A673 (cell line): Measurements from ENCODE around the gene FBXO42. TPM values are rescaled to one million over a fixed set of nuclear protein-coding genes. Genes with fewer than 3 reads are reported as not detected.
A peak's percentile ranks its signal among the peaks of the same experiment; 100 is the strongest.

ENCODE experiments used
- BruUV-seq: library from RNA; stranded (reverse); fragments of 400-500 nt; replicated peaks from 2 replicates; lab custom pipeline; 2021; lab: Mats Ljungman, UMichigan
- CTCF ChIA-PET: fragments of 300-600 bp; sonication (Branson Sonifier 250); formaldehyde crosslinking; loops from one replicate; lab custom pipeline; 2022; ENCODE audit warnings: antibody characterized with exemption; lab: Charles Lee
- POLR2A ChIA-PET: fragments of 300-600 bp; sonication (Branson Sonifier 250); formaldehyde crosslinking; loops from one replicate; lab custom pipeline; 2022; ENCODE audit warnings: antibody characterized with exemption; ENCODE audit not compliant: low non-redundant PET; lab: Charles Lee
- DNase-seq: peaks from one replicate; pipeline ENCODE4 v3.0.0-alpha.2; 2015; ENCODE audit warnings: low spot score
- H3K27ac ChIP-seq: fragments of 200-600 bp; sonication (generic); 2 replicates; pipeline ENCODE4 v1.5.1; 2016; ENCODE audit warnings: mixed run types, low read depth, mild to moderate bottlenecking, mixed read lengths, antibody characterized with exemption, low read length; ENCODE audit not compliant: poor library complexity, severe bottlenecking
- H3K27me3 ChIP-seq: fragments of 200-600 bp; sonication (generic); replicated peaks from 2 replicates; pipeline ENCODE4 v1.6.1; 2017; ENCODE audit warnings: mixed run types, low read depth, mild to moderate bottlenecking, mixed read lengths, antibody characterized with exemption, low read length; ENCODE audit not compliant: insufficient read depth, poor library complexity
- H3K36me3 ChIP-seq: fragments of 200-600 bp; sonication (generic); 2 replicates; pipeline ENCODE4 v1.6.1; 2016; ENCODE audit warnings: mixed run types, mild to moderate bottlenecking, mixed read lengths, antibody characterized with exemption, low read length; ENCODE audit not compliant: insufficient read depth, poor library complexity, severe bottlenecking
- H3K4me1 ChIP-seq: fragments of 200-600 bp; sonication (generic); 2 replicates; pipeline ENCODE4 v1.6.1; 2017; ENCODE audit warnings: mixed run types, mild to moderate bottlenecking, mixed read lengths, antibody characterized with exemption, low read length; ENCODE audit not compliant: insufficient read depth, poor library complexity, severe bottlenecking
- H3K4me3 ChIP-seq: fragments of 200-600 bp; sonication (generic); 2 replicates; pipeline ENCODE4 v1.5.1; 2016; ENCODE audit warnings: low read depth, mixed run types, mild to moderate bottlenecking, mixed read lengths, low read length; ENCODE audit not compliant: poor library complexity, severe bottlenecking
- H3K9me3 ChIP-seq: fragments of 200-600 bp; sonication (generic); 2 replicates; pipeline ENCODE4 v1.6.1; 2016; ENCODE audit warnings: mixed run types, low read depth, mild to moderate bottlenecking, mixed read lengths, antibody characterized with exemption, low read length; ENCODE audit not compliant: poor library complexity, severe bottlenecking
- EZH2 ChIP-seq: fragments of 200-600 bp; sonication (generic); IDR thresholded peaks from 2 replicates; pipeline ENCODE4 v1.6.1; 2017; ENCODE audit warnings: borderline replicate concordance, low read depth, mild to moderate bottlenecking, mixed read lengths, antibody characterized with exemption, low read length; ENCODE audit not compliant: poor library complexity, severe bottlenecking
- intact Hi-C: fragments of 100-400 bp; cut with micrococcal nuclease; formaldehyde crosslinking; loops from one replicate; pipeline ENCODE4 v1.10.0; 2022; ENCODE audit not compliant: unreplicated experiment
- total RNA-seq: library from RNA; stranded (reverse); gene quantifications from 2 replicates; pipeline ENCODE4 v1.2.3, GENCODE V29; 2021
- TF ChIP-seq, protein P1 (sequence below): fragments of 300-800, 200-600 bp; sonication (generic); conservative IDR thresholded peaks from 2 replicates; pipeline ENCODE4 v1.5.1; 2017; ENCODE audit warnings: low read depth, mild to moderate bottlenecking, antibody characterized with exemption, low read length, moderate library complexity, mixed read lengths

The FBXO42 gene
- total RNA-seq, 1 experiment from 2014 or later: 19.5 TPM

DNA sequence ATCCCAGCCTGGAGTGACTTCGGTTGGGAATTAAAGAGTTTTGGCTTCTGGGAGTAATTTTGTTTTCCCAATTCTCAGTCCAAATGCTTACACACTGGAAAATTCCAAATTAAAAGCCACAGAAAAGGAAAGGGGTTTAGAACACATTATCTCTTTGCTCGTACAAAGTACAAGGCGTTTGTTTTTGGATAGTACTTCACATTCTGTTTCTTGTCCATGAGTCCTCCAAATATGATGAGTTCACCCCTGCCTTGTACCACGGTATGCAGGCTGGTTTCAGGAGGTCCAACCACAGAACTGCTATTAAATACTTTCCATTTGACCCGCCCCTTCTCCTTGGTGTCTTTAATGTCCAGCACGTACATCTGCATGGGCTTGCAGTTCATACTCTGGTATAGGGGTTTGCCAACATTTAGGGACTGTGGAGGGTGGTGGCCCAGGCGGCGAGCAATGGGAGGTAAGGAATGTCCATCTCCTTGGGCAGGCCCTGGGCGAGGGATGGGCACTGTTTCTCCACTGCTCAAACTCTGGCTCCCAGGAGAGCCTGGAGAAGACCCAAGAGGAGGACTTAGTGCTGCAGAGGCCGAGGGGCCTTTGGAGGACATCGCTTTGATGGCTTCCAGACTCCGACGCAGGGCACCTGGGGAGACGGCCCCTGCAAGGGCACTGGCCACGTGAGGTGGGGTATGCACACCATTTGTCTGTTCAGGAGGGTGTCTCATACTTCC lies 101.6 kb downstream of the FBXO42 start:
- H3K27me3 ChIP-seq: no peaks in the 10 kb centered on the region
- no peak overlapping the region for H3K27ac ChIP-seq
- intact Hi-C loops: no loop called here
- no peak overlapping the region for H3K4me3 ChIP-seq
- H3K36me3 ChIP-seq: peaks cover 18% of the 10 kb centered on the region
- ChIA-PET POLR2A (no interaction called here), CTCF (no interaction called here)
- H3K4me1 ChIP-seq: peaks cover 41% of the 10 kb centered on the region
- no peak for DNase-seq
- TF ChIP-seq, protein P1, sequence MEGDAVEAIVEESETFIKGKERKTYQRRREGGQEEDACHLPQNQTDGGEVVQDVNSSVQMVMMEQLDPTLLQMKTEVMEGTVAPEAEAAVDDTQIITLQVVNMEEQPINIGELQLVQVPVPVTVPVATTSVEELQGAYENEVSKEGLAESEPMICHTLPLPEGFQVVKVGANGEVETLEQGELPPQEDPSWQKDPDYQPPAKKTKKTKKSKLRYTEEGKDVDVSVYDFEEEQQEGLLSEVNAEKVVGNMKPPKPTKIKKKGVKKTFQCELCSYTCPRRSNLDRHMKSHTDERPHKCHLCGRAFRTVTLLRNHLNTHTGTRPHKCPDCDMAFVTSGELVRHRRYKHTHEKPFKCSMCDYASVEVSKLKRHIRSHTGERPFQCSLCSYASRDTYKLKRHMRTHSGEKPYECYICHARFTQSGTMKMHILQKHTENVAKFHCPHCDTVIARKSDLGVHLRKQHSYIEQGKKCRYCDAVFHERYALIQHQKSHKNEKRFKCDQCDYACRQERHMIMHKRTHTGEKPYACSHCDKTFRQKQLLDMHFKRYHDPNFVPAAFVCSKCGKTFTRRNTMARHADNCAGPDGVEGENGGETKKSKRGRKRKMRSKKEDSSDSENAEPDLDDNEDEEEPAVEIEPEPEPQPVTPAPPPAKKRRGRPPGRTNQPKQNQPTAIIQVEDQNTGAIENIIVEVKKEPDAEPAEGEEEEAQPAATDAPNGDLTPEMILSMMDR: no peak
- no peak for TF ChIP-seq EZH2
- TSS peak; percentile 18 for BruUV-seq
- no peaks in the 10 kb centered on the region for H3K9me3 ChIP-seq

DNA sequence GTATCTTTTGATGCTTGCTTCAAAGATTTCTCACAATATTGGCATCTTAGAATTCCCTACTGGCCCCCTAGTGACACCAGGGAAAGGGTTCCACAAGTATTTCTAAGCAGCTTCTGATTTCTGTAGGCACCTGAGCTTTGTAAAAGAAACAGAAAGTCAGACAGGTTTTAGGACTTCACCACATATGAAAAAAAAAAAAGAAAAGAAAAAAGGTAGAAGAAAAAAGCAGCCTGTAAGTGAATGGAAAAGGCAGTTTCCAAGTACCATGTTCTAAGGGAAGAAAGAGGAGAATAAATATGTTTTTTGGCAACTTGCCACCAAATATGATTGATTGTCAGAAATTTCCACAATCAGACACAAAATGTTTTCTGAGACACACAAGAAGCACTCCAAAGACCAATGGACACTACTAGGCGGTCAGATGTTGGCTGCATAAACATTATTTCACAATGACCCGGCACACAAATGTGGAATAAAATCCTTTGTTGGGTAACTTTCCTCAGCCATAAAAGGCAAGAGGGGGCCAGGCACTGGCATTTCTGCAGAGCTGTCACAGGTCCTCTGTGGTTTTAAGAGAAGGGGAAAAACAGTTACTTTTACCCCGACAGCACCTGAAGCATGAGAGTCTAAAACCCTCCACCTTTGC lies 102.6 kb downstream of the FBXO42 start:
- TF ChIP-seq EZH2: no peak
- TF ChIP-seq, protein P1: no peak
- H3K27me3 ChIP-seq: no peaks in the 10 kb centered on the region
- ChIA-PET CTCF (interaction anchor here (0.7 kb wide), 1 partner anchor 61 kb away, joined by 6 read pairs; no protein-coding TSS in a partner anchor), POLR2A (no interaction called here)
- no TSS peak for BruUV-seq
- peaks cover 13% of the 10 kb centered on the region for H3K36me3 ChIP-seq
- intact Hi-C loops: loop anchor here (10.0 kb wide), 1 partner anchor 115 kb away; the partner anchor contains the start of gene SZRD1
- H3K27ac ChIP-seq: peak overlapping the region; percentile 81
- no peak for DNase-seq
- H3K9me3 ChIP-seq: no peaks in the 10 kb centered on the region
- H3K4me3 ChIP-seq: no peak overlapping the region
- H3K4me1 ChIP-seq: peaks cover 38% of the 10 kb centered on the region

DNA sequence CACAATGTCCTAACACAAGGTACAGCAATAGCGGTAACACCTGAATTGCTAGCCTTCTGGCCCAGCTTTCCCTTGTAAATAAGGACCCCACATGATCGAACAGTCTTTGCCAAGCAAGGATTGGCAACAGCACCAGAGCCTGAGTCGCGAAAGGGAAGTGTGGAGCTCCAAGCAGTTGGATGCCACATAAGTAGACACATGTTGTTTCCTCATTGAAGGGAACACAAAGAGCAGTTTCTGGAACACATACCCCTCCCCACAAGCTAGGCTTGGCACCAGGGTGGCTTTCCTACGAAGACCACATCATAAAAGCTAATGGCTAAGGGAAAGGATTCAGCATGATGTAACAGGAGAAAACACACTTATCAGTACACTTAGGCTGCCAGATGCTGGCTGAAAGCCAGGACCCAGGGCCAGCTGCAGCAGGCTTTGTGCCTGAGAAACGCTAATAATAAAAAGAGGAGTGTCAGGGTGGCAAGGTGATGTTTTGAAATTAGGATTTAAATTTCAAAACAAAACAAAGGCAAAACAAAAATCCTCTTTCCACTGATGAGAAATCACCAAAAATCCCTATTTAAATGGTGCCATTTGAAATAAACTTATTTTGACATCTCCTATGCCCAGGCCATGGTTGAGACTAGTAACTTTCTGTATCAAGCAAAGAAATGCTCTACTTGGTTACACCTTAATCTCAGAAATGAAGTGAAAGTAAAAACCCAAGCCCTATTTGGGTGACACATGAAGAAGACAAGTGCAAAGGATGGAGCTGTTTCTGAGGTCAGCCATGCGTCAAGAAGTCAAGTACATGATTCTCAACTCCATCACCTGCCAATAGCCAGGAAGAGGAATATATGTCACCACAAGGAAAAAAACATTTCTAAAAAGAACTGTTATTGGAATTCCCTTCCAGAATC lies 103.4 kb downstream of the FBXO42 start:
- Histone ChIP-seq H3K4me1 (peaks cover 34% of the 10 kb centered on the region), H3K36me3 (peaks cover 13% of the 10 kb centered on the region), H3K9me3 (no peaks in the 10 kb centered on the region), H3K27me3 (no peaks in the 10 kb centered on the region), H3K4me3 (no peak overlapping the region), H3K27ac (peak overlapping the region; percentile 81)
- intact Hi-C loops: loop anchor here (10.0 kb wide), 1 partner anchor 116 kb away; the partner anchor contains the start of gene SZRD1
- DNase-seq: peak; percentile 91
- TF ChIP-seq, protein P1: no peak
- no peak for TF ChIP-seq EZH2
- ChIA-PET POLR2A (interaction anchor here (0.8 kb wide), 1 partner anchor 11 kb away, joined by 3 read pairs; no protein-coding TSS in a partner anchor), CTCF (interaction anchor here (0.7 to 1.1 kb wide), 3 partner anchors 60 to 176 kb away, joined by 3 to 6 read pairs (median 5); no protein-coding TSS in a partner anchor)
- BruUV-seq: no TSS peak
